Skin of body (tissue), 2 donors: ENCODE data around the gene ARL17B. TPM values are rescaled to one million over a fixed set of nuclear protein-coding genes. Genes with fewer than 3 reads are reported as not detected.
"Not testable (repeated sequence)": the region's sequence is repeated elsewhere in the genome, so short reads cannot be mapped to it uniquely, and the experiment has no call there.

Experiments used
- DNase-seq: peaks from one replicate; lab custom pipeline; 2025; lab: John Stamatoyannopoulos, UW
- total RNA-seq: library from RNA; depleted of rRNA; stranded (reverse); fragments of >200 nt; gene quantifications from one replicate; pipeline ENCODE4 v1.2.3, GENCODE V29; 2014

ARL17B gene
- total RNA-seq, 1 donor from 2014 or later: 15.2 TPM

DNA sequence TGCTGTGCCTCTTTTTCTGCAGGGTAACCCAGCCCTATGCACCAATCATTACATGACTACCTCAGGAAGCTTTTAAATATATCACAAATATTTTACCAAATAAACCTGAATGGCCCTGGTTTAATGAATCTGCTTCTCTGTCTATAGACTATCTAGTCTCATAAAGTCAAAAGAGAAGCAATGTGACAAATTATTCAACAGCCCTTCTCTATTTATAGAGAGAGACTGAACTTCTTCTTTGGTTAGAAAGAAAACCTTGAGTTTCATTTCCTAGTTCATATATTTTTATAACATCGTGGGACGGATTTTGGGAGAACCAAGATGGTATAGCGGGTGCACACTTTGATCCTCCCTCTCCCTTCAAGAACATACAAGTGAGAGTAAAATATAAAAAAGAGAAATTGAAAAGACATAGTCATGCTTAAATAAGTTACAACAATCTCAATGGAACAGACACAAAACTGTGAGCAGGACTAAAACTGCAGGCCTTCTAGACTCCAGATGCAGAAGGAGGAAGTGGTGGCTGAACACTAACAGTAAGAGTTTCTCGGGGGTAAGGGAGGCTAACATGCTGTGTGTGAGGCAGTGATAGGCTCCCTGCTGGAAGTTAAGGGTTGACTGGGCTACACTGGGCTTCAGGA lies 70.5 kb downstream of the ARL17B start:
- DNase-seq: not testable (repeated sequence)

DNA sequence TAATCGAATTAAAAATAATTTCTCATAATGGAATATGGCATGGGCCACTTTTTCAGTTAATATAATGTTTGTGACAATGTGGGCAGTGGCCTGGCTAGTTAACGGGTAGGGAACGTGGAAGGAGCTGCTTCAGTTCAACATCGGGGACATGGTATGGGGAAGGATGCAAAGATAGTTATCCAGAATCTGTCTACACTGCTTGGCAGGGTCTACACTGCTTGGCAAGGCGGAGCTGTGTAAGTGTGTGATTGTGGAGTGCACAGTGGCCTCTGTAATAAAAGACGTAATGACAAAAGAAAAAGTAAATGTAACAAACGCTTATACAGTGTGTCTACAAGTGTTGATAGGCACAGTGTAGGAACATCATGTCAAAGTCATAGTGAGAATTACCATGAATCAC lies 74.0 kb downstream of the ARL17B start:
- DNase-seq: not testable (repeated sequence)

DNA sequence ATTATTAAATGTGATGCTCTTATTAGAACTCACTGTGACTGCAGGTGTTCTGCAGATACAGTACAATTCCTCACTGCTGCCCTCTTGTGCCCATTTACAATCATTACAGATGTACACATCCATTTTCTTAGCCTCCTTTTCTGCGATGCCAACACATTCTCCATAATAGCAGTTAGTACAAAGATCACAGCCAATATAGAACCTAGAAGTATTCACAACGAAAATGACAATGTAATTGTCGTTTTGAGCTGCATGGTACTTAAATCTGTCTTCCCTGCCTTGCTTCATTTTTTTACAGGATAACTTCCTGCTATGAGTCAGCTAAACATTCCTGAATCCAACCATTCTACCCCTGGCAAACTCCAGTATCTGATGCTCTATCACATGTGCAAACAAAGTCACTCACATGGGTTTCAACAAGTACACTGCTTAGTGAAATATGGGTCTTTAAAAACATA lies 74.8 kb downstream of the ARL17B start:
- DNase-seq: not testable (repeated sequence)

DNA sequence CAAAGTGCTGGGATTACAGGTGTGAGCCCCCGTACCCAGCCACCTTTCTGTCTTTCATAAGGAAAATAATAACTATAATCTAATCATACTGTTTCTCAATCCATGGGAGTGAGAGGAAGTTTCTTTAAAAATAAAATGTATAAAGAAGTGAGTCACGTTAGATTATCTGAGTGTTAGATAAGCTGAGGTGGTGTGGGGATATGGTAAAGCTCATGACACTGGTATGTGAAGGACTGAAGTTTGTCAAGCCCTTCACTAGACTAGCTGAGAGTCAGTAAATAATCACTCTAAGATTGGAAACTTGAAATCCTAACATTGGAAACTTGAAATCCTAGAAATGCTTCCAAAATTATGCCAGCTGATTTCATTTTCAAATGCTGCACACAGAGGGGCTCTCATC lies 76.1 kb downstream of the ARL17B start:
- DNase-seq: not testable (repeated sequence)

DNA sequence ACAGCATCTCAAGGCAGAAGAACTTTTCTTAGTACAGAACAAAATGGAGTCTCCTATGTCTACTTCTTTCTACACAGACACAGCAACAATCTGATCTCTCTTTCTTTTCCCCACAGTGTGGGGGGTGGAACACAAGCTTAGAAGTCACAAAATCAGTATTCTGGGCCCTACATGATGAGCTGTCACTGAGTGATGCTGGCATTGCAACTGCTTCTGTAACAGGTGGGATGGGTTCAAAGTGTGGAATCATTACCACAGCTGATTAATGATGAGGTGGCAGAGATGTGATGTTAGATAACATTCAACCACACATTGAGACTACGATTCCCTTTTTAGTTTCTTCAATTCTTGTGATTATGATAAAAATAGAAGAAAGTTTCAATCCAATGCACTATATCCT lies 77.1 kb downstream of the ARL17B start:
- DNase-seq: not testable (repeated sequence)

DNA sequence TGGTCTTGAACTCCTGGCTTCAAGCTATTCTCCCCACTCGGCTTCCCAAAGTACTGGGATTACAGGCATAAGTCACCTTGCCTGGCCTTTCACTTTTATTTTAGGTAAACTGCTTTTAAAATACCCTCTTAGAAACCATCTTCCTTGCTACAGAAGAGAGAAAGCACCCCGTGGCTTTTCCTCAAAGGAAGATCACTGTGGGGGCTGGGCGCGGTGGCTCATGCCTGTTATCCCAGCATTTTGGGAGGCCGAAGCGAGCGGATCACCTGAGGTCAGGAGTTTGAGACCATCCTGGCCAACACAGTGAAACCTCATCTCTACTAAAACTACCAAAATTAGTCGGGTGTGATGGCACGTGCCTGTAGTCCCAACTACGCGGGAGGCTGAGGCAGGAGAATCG lies 78.9 kb downstream of the ARL17B start:
- DNase-seq: not testable (repeated sequence)

DNA sequence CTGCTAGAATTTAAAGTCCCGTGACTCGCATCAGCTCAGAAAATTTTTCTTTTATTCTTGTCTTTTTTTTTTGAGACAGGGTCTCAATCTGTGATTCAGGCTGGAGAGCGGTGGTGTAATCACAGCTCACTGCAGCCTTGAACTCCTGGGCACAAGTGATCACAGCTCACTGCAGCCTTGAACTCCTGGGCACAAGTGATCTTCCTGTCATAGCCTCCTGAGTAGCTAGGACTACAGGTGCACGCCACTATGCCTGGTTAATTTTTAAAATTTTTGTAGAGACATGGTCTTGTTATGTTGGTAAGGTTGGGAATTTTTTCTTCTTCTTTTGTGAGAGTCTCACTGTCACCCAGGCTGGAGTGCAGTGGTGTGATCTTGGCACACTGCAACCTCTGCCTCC lies 80.2 kb downstream of the ARL17B start:
- DNase-seq: not testable (repeated sequence)

DNA sequence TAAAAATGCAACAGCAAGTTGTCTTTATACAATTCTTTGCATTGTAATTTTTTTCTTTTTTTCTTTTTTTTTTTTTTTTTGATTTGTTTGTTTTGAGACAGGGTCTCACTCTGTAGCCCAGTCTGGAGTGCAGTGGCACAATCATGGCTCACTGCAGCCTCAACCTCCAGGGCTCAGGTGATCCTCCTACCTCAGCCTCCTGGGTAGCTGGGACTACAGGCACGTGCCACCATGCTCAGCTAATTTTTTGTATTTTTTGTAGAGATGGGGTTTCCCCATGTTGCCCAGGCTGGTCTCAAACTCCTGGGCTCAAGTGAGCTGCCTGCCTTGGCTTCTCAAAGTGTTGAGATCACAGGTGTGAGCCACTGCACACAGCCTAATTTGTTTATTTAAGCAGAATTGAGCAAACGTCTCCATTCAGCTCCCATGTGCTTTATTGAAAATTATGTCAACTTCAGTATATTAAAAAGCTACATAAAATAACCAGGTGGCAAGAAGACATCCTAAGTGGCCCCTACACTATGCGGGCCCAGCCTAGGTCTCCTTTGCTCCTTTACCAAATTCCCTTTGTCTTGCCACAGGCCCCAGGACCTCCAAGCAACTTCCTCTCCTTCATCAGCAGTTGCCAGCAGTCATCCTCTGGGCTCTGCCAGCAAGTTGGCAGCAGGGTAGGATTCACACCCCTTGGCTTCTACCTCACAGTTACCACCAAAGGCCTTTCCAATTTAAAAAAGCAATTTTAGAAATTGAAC lies 84.7 kb downstream of the ARL17B start:
- not testable (repeated sequence) for DNase-seq

DNA sequence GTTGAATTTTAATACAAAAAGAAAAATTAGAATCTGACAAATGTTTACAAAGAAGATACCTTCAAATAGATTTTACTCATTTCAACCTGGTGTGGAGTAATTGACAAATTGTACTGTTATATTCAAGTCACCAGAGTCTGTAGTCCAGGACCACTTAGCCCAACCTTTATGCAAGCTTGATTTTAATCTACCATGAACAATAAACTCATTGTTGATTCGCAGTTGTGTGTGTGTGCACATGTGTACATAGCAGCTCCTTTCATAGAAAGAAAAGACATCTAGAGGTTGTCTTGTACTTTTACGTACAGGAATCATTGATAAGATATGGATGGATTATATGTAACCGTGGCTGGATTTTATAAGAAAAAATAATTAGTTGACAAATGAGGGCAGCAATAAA lies 87.3 kb downstream of the ARL17B start:
- no peak for DNase-seq

DNA sequence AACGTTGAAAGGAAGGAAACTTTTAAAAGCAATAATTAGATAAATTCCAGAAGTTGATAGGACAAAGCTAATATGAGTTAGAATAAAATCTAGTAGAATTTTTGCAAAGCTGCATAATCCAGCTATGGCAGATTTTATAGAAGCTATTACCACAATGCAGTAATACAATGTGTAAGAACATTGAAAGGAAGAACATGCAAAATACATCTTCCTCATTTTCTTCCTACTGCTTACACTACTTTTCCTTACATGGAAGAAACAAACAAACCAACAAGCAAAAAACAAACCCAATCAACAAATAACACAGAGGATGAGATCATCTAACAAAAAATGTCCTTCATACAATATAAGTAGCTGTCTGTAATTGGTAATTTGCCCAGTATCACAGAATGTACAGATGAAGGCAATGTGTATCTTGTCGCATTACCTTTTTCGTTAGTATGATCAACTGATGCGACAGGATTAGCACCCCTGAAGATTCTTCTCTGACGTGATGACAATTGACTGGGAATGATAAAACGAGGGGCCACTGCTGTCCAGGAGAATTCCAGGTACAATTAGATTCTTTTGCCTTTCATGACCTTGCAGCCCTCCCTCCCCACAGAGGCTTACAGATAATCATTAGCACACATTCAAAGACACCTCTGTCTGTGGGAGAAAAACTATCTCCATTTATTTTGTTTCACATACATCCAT lies 87.9 kb downstream of the ARL17B start:
- DNase-seq: no peak

DNA sequence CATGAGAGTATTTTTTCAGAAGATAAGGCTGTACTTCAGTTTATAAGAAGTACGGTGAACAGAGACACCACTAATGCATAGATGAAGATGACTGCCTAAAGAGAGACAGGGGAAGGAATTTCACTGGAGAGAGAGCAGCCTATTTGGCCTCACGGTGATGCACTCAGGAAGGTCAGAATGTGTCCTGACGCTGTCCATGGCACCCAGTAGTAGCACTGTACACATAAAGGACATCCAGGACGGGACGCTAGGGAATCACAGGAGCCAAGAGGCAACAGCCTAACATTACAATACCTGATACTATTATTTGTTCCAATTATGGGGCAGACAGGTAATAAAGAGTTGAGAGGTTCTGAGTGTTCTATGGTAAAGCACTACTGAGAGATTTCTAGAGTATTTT lies 91.5 kb downstream of the ARL17B start:
- no peak for DNase-seq

DNA sequence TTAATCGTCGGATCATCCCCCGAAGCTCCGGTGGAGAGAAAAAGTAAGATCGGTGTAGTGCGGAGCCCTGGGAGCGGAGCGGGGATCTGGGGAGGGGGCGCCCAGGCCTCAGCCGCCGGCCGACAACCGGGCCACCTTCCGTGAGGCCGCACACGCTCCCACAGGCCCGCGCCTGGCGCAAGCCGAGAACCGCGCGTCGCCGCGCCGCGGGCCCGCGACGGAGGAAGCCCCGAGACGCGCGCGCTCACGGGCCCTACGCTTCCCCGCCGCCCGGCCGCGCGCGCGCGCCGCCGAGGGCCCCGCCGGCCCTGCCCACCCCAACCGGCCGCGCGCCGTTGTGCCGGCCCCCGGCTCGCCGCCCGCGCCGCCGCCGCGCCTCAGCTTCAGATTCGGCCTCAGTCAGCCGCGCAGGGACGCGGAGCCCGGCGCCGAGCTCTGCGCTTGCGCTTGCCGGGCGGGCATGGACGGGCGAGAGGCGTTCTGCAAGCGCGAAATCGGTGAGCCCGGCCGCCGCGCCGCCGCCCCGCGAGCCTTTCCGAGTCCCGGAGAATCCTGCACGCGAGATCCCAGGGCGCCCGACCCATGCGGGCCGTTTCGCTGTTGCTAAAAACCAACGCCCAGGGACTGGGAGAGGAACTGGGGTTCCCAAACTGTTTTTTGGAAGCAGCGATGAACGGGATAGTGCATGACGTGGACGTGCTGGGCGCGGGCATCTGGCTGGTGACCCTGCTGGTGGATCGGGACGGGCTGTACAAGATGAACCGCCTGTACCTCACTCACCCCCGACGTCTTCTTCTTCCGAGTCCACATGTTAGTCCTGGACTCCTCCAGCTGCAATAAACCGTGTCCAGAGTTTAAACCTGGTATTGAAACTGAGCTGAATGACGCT lies 94.7 kb downstream of the ARL17B start:
- peak; percentile 56 for DNase-seq

DNA sequence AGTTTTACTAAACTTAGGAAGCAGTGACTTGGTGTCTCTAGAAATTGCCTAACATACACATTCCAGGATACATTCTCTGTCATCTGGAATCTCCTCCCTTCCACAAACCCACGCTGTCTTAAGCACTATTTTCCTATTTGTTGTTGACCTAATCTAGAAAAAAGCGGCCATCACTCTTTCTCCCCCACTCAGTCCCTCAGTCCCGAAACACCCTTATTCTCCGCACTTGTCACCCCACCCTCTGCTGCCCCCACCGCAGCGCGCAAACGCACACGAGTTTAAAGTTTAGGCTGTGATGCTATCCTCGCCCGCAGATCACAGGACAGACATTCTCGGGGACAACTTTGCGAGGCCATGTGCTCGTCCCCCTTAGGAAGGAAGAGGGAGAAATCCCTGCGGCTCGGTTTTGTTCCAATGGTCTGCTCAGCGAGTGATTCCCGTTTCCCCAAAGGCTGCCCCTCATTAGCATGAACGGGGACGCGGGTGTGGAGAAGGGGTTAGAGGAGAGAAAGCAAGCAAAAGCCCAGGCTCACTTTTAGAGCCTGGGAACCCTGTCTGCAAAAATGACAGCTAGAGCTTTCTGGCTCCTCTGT lies 95.4 kb downstream of the ARL17B start:
- not testable (repeated sequence) for DNase-seq

DNA sequence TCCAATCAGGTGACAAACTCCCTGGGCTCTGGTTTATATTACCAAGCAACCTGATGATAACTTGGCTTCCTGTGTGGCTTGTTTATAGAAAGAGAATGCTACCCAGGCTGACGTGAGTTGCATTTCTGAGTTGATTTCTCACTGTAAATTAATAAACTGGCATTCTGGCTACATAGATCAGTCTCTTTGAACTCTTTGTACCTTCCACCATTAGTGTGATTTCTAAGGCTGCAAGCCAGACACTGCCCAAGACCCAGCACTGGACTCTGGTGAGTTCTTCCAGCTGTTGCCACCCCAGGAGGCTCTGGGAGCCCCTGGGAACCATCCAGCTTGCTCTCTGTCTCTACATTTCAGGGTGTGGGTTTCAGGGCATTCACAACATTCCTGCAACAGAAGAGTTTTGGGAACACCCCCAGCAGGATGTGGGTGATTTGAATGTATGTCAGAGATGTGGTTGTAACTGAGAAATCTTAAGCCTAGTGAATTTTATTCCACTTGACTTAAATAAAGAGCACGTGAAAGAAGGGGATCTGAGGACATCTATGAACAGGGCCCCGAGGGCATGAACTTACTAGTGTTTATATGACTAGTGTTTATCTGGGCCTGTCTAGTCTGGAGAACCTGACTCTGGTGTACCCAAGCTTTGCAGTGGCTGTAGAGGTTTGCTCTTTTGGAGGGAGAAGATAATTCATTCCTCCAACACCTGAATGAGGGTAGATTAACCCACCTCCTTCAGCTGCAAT lies 96.9 kb downstream of the ARL17B start:
- no peak for DNase-seq

DNA sequence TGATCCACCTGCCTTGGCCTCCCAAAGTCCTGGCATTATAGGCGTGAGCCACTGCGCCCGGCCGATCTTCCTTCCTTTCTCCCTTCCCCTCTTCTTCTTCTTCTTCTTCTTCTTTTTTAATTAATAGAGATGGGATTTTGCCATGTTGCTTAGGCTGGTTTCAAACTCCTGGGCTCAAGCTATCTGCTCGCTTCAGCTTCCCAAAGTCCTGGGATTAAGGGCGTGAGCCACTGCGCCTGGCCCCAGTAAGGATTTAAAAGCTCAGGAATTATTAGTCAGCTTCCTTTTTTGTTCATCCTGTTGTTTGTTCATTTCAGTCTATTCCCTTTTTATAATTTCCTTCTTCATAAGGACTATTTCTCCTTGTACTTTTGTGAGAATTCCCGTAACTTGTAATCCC lies 99.3 kb downstream of the ARL17B start:
- no peak for DNase-seq

DNA sequence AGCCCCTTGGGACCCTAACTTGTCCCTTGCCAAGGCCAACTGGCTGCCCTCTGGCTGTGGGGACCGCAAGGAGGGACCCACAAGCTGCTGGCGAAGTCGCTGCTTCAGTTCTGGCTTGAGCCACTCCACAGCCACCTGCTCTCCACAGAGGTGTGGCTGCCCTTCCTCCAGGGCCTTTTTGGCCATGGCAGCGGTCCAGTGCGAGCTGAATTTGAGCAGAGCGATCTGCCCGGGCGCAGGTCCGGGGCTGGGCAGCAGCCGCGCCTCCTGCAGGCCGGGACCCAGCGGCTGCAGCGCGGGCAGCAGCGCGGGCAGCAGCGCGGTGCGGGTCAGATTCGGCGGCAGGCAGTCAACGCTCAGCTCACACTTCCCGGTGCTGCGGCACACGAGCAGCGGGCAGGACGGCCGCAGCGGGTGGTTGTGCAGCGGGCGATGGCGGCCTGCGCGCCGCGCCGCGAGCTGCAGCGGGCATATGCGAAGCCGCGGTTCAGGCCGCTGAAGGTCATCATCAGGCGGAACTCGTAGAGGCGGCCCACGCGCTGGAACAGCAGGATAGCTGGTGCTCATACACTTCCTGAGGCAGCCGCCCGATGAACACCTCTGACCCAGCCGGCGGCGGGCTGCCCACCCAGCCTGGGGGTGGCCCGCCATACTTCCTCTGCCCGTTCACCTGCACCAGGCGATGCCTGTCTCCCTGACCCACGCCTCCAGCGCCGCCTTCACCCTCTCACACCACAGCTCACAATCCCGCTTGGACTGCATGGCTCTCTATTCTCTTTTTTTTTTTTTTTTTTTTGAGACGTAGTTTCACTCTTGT lies 101.5 kb downstream of the ARL17B start:
- not testable (repeated sequence) for DNase-seq

DNA sequence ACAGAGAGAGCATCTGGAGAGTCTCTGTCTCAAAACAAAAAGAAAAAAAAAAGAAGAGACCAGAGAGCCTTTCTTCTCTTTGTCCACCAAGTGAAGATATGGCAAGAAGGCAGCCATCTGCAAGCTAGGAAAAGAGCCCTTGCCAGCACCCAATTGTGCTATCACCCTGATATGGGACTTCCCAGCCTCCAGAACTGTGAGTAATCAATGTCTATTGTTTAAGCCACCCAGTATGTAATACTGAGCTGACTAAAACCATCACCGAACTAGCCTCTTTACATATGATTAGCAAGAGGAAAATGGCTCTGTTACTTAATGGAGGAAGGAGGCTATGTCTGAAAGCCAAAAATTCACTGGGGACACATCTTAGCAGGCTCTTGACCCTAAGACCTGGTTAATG lies 105.2 kb downstream of the ARL17B start:
- not testable (repeated sequence) for DNase-seq

DNA sequence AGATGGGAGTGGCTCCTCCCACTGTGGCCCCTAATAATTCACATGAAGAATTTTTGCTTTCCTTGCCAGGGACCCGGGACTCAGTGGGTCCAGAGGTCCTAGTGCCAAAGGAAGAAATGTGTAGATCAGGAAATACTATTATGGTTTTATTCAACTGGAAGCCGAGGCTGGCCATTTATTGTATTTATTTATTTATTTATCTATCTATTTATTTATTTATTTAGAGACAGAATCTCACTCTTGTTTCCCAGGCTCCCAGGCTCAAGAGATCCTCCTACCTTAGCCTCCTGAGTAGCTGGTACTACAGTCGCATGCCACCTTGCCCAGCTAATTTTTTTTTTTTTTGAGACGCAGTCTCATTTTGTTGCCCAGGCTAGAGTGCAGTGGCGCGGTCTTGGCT lies 107.4 kb downstream of the ARL17B start:
- DNase-seq: not testable (repeated sequence)

DNA sequence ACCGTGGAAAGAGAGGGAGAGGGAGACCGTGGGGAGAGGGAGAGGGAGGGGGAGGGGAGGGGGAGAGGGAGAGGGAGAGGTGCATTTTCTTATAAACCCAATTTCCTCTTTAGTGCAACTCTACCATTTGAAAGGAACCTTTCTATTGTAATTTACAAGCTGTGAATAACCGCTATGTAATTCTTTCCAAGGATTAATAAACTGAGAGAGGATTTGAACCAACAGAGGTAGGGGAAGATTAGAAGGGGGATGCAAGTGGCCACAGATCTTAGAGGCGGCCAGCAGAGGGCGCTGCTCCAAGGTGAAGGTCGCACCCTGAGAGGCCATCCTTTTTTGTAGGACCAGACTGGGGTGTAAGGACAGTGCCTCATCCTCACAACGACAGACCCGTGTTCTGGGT lies 107.8 kb downstream of the ARL17B start:
- not testable (repeated sequence) for DNase-seq
